SKM-1 (cell line): Measurements from ENCODE around the gene PIK3R1.

ENCODE experiments used
- DNase-seq: peaks from one replicate; lab custom pipeline; 2025; ENCODE audit not compliant: unreplicated experiment; lab: John Stamatoyannopoulos, UW

The PIK3R1 gene

DNA sequence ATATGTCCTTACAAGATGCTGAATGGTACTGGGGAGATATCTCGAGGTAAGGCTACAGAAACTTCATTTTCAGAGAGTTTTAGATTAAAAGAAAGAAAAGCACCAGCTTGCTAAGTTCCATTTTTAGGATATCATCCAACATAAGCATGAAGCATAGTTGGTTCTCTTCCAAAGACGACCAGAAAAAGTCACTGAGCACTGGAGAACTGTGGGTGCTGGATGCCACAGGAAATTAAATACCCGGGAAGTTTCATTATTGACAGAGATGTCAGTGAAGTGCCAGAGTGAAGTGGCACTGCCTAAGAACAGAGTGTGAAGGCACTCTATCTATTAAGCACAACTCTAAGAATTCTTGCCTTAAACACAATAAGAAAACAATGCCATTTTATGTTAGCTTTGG is 76.8 kb downstream of the PIK3R1 start:
- no peak for DNase-seq

DNA sequence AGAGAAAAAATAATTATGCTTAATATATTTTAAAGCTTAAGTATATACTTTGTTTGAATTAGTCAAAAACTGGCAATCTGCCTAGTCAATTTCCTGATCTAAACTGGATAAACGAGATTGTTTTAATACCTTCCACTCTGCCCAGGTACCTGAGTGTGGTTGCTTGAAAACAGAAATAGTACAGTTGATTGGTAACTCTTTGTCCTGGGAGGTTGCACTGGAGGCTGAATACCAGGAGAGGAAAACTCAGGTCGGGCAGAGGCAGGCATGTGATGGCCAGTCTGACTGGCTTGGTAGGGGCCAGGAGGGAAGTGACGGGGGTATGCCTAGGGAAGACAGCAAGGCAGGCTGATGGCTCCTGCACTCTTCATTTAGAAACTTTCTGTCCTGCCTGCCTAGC is 80.2 kb downstream of the PIK3R1 start:
- no peak for DNase-seq

- DNase-seq: no peak
These were observed 81.3 kb downstream of the PIK3R1 start for GRCh38 chr5:68296895-68297294.

DNA sequence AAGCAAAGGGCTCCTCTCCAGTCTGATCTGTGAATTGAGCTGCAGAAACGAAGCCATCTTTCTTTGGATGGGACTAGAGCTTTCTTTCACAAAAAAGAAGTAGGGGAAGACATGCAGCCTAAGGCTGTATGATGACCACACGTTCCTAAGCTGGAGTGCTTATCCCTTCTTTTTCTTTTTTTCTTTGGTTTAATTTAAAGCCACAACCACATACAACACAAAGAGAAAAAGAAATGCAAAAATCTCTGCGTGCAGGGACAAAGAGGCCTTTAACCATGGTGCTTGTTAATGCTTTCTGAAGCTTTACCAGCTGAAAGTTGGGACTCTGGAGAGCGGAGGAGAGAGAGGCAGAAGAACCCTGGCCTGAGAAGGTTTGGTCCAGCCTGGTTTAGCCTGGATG is 82.1 kb downstream of the PIK3R1 start:
- no peak for DNase-seq

- DNase-seq: no peak
These were observed 82.9 kb downstream of the PIK3R1 start for GRCh38 chr5:68298479-68298878.

- no peak for DNase-seq
These were observed 83.5 kb downstream of the PIK3R1 start for GRCh38 chr5:68299105-68299504.

GRCh38 chr5:68299575-68299974 is 84.0 kb downstream of the PIK3R1 start:
- DNase-seq: no peak

- no peak for DNase-seq
These were observed 87.6 kb downstream of the PIK3R1 start for GRCh38 chr5:68303038-68303738.

DNA sequence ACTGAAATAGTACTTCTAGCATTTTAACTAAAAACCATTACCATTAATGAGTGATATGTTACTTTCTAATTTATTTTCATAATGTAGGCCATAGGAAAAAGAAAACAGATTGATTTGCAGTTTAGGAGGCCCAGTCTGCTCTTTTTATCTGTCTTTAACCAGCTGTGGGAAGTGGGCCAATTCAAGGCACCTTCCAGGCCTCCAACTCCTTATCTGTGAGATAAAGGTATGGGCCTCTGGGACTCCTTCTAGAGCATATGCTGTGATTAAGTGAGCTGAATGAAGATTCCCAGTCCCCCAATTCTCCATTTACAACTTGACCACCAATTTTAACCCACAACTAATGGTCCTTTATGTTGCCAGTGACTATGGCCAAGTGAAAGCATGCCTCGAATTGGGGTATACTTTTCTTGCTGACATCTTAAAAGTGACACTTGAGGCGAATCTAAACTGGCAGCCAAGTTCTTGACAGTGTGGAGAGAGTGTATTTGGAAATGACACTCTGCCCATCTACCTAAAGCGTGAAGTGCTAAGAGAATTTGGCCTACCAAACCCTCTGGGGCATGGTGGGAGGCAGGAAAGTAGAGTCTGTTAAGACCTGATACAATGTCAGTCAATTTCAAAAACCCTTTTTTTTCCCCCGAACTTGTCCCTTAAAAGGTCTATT is 88.3 kb downstream of the PIK3R1 start:
- no peak for DNase-seq

GRCh38 chr5:68304421-68305052 is 89.0 kb downstream of the PIK3R1 start:
- DNase-seq: no peak

GRCh38 chr5:68305223-68305870 is 89.8 kb downstream of the PIK3R1 start:
- no peak for DNase-seq

DNA sequence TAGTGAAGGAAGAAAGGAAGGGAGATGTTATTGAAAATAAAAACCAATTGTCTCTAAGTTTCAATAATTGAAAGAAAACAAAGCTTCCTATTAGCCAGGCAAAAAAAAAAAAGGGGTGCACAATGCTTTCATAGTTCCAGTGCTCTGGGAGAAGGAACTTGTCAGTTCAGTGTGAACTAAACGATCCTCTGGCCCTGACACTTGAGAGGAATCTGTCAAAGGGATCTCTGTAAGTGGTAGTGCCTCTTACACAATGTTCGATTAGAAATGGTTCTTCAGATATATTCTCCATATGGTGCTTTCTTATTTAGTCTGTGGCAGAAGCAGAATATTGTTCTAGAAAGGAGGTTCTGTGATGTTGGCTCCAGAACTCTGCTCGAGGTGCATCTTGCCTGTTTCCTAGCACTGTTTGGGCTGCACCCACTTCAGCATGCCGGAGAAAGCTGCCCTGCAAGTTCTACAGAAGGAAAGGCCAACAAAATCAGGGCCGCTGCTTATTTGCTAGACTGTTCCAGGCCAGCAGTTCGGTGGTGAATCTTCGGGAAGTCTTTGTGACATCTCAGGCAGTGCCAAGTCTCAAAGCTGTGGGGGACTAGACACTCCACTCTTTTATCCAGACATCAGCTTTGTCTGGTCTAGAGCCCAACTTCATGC is 90.9 kb downstream of the PIK3R1 start:
- no peak for DNase-seq

- DNase-seq: no peak
These were observed 97.8 kb downstream of the PIK3R1 start for GRCh38 chr5:68313336-68313735.

DNA sequence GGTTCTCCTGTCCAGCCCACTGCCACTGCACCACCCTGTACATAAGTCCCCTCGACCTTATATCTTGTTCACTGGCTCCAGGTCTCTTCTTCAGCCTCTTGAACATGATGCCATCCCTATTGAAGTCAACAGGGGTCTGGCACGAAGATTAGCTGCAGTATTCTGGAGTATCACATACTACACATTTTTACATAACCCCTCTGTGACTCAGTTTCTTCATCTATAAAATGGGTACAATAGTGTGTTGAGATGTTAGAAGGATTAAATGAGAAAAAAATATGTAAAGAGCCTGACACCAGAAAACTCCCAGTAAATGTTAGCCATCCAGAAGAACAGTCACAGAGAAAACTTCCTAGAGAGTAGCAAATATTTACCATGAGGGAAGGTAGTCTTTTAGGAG is 98.9 kb downstream of the PIK3R1 start:
- no peak for DNase-seq

GRCh38 chr5:68315679-68316271 is 100.2 kb downstream of the PIK3R1 start:
- DNase-seq: no peak

- no peak for DNase-seq
These were observed 100.9 kb downstream of the PIK3R1 start for GRCh38 chr5:68316469-68316868.

GRCh38 chr5:68317646-68318045 is 102.1 kb downstream of the PIK3R1 start:
- no peak for DNase-seq

- no peak for DNase-seq
These were observed 103.6 kb downstream of the PIK3R1 start for GRCh38 chr5:68318955-68319705.

DNA sequence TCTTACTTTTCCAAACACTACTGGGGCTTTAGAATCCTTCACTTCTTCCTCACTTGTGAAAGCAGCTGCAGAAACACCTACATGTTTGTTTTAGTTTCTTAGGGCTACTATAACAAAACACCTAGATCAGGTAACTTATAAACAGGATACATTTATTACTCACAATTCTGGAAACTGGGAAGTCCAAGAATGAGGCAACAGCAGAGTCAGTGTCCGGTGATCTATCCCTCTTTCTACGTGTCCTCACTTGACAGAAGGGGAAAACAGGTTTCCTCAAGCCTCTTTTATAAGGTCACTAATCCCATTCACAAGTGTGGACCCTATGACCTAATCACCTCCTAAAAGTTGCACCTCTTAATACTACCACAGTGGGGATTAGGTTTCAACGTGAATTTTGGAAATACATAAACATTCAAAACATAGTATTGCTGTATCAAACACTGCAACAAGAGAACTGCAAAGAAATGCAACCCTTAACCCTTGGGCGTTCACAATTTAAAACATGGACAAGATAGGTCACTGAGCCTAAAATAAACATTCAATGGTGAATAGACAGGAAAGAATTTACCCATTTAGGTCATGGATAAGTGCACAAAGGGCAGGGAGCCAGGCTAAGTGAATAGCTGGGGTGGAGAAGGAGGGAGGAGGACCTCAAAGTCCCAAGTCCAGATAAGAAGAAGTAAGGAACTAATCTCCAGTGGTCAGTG is 104.3 kb downstream of the PIK3R1 start:
- no peak for DNase-seq
